NCI-H526 (cell line): Measurements from ENCODE around the gene PRKCZ.
A peak's percentile ranks its signal among the peaks of the same experiment; 100 is the strongest.

Experiments
- DNase-seq, 2 experiments: peaks; one replicate each; lab custom pipeline; 2025; lab: John Stamatoyannopoulos, UW

The PRKCZ gene

GRCh38 chr1:2049718-2050431 is at the start of gene PRKCZ:
TSS of gene PRKCZ (plus strand) at chr1:2050411. CDS start at chr1:2050631, 220 bp downstream.
- DNase-seq = peak; percentile 57 to 97

GRCh38 chr1:2000432-2000831 is 49.8 kb upstream of the PRKCZ start:
- DNase-seq = no peak

DNA sequence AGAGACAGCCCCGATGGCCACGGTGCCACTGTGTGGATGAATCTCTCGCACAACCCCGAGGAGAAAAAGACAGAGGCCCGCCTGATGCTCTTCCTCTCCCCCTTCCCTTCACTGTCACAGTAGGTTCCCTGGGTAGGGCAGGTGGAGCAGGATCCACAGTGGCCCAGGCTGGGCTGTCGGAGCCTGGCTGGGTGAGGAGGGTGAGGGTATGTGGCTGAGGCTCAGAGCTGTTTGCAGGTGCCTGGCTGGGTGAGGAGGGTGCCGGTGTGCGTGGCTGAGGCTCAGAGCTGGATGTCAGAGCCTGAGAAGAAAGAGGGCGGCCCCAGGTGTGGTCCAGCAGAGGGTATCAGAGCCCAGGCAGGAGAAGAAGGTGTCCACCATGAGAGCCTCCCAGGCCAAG is 49.4 kb upstream of the PRKCZ start:
- no peak for DNase-seq

DNA sequence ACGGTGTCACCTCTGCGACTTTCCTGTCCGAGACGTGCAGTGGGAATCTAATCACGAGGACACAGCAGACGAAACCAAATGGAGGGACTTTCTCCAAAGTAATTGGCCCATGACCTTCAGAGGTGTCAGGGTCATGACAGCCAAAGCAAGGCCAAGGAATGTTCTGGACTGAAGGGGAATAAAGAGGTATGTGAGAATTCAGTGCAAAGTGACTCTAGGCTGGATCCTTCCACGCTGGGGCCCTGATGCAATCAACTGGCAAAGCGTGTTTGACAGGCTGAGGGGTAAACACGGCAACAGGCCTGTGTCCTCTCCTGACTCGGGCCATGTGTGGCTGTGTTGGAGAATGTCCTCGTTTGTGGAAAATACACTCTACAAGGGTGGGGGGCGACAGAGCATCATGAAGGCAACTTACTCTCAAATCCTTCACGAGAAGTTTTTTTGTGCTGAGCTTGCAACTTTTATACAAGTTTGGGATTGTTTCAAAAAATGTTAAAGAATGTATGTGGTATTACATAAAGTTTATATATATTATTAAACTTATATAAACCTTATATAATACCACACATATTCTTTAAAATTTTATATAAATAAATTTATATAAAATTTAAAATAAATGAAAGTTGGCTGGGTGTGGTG is 48.3 kb upstream of the PRKCZ start:
- no peak for DNase-seq

GRCh38 chr1:2003541-2004131 is 46.6 kb upstream of the PRKCZ start, which contains the start of gene CFAP74:
TSS of gene CFAP74 (minus strand) at chr1:2003786. CDS start at chr1:1990956, 12,830 bp downstream.
- DNase-seq = peak in 1 of 2 experiments; percentile 78

GRCh38 chr1:2004856-2005255 is 45.4 kb upstream of the PRKCZ start:
- DNase-seq = no peak

DNA sequence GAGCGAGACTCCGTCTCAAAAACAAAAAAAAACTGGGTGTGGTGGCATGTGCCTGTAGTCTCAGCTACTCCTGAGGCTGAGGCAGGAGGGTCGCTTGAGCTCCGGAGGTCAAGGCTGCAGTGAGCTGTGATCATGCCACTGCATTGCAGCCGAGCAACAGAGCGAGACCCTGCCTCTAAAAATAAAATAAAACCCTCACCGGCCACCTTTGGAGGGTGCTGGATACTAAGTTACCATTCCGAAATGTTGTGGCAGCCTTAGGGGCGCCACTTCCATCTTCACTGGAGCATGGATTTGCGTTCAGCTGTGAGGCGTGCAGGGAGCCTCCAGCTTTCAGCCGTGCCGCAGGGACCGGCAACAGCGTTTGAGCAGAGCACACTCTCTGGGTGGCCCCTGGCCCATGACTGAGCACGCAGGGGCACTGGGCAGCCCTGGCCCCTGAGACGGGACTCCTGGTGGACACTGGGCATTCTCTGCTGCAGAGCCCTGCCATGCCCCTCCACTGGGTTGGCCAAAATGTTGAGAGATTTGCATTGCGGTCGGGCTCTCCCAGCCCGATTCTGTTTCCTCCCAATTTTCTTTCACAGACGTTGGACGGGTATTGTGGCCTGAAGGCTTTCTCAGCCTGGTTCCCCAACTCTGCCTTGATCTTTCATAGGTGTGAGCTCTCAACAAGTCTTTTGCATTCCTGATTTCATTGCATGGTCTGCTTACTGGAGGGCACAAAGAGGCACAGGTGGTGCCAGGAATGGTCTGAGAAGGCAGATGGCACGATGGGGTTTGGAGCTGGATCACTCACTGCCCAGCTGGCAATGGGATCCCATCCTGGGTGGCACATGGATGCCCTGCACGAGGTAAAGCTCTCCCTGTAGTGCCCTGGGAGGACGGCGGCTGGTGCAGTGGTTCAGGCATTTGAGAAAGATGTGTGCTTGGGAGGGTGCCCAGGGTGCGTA is 40.8 kb upstream of the PRKCZ start:
- DNase-seq = peak in 1 of 2 experiments; percentile 38

GRCh38 chr1:2014181-2014580 is 36.0 kb upstream of the PRKCZ start:
- no peak for DNase-seq

- peak in 1 of 2 experiments; percentile 23 for DNase-seq
Measured at GRCh38 chr1:2014741-2015735, 35.2 kb upstream of the PRKCZ start.

DNA sequence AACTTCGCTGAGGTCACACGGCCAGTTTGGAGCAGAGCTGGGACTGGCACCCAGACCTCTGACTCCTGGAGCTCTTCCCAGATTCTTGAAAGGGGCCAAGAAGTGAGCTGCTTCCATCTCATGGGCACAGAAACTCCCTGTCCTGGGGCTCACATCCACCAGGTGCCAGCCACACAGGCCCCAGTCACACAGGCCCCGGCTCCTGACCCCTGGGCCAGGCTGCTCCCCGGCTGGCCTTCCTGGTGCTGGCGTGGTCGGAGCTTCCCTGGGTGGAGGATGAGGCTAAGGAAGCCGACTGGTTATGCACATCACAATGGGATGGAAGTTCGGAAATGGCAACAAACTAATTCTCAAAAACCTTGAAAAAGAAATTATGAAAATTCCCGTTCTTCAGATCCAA is 34.1 kb upstream of the PRKCZ start:
- DNase-seq = no peak

GRCh38 chr1:2018217-2019171 is 31.7 kb upstream of the PRKCZ start:
- peak in 1 of 2 experiments; percentile 23 for DNase-seq

- peak in 1 of 2 experiments; percentile 59 for DNase-seq
Measured at GRCh38 chr1:2019172-2019543, 31.1 kb upstream of the PRKCZ start, which contains the start of gene GABRD. TSS of gene GABRD (plus strand) at chr1:2019345. CDS start at chr1:2019424, 79 bp downstream.

- no peak for DNase-seq
Measured at GRCh38 chr1:2019571-2020309, 30.5 kb upstream of the PRKCZ start.

DNA sequence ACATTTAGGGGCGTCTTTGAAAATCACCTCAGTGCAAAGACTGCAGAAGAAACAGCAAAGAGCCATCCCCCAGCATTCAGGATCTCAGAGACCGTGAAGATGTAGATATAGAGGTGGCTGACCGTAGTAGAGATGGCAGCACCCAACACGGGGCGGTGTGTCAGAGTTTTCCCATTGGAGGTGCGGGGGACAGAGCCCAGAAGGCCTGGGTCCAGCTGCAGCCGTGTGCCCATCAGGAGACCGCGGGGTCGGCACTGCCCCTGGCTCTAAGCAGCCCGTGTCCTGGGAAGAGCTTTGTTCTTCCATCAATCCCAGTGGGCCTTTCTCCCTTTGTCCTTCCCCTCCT is 29.9 kb upstream of the PRKCZ start:
- DNase-seq = no peak

GRCh38 chr1:2021550-2021949 is 28.7 kb upstream of the PRKCZ start:
- peak in 1 of 2 experiments; percentile 50 for DNase-seq

DNA sequence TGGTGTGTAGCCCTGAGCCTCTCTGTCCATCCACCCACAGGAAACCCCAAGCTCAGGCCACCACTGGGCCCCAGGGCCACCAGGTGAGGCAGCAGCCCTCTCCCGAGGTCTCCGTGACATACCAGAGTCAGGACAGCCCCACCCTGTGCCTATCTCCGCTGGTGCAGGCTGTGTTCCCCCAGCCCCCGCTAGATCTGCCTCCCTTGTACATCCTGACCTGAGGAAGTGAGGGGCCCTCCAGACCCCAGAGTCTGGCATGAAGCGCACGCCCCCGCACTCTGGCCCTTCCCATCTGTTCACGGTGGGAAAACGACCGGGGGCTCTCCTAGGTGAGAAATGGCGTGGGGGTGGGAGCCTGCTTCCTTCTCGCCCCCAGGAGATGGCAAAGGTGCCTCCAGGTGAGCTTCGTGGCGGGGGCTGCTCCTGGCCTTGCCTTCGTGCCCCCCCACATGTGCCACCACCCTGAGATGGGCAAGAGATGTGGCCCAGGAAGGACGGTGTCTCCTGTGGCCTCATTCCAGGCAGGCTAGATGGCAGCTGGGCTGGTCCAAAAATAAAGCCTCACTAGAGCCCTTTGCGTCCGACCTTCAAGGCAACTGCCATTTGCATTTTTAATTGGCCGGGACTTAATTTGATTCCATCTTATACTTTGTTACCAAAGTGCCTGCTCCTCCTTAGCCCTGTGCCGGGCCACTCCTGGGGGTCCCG is 28.0 kb upstream of the PRKCZ start:
- no peak for DNase-seq

DNA sequence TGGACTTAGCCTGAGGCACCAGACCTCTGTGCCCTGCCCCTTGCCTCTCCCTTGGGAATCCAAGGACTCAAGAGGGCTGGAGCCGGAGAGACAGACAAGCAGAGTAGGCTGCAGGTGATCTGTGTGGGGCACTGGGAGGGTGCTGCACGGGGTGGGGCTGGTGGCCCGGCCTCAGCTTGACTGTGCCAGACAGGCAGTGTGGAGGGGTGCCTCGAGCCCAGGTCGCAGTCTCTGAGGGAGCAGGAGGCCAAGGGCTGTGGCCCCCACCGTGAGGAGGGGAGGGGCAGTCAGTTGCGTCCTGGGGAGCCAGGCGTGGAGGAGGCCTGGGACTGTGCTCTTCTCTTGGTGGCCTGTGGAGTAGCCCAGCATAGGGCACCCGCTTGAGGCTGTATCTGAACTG is 27.0 kb upstream of the PRKCZ start:
- peak in 1 of 2 experiments; percentile 62 for DNase-seq

DNA sequence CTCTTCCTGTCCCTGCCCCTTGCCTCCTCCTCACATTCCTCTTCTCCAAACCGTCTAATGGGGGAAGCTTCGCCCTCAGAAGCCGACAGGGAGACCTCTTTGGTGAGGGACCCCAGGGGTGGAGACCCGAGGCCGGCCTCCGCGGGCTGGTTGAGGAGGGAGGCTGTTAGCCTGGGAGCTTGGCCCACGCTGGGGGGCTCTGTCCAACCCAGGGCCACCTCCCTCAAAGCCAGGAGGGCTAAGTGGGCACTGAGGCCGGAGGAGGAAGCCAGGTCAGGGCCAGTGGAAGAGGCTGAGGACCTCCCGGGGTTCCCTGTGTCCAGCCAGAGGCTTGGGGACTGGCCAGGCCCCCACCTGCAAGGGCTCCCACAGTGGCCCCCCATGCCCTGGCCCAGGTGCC is 25.8 kb upstream of the PRKCZ start:
- DNase-seq = no peak
